HCT116 (cell line): ENCODE measurements around the gene TSC2.

Experiments
- CTCF ChIP-seq, 3 experiments: fragments of 200-600 bp in 1 of 3; sonication (generic) in 1 of 3; IDR thresholded peaks in 2 of 3; conservative IDR thresholded peaks in 1 of 3; 2 replicates each; pipeline ENCODE4 v1.5.1; 2012 to 2017; ENCODE audit warnings: low read depth in 2 of 3, low read length in 2 of 3, antibody characterized with exemption in 1 of 3, borderline replicate concordance in 1 of 3, control low read depth in 1 of 3, mild to moderate bottlenecking in 1 of 3, mixed read lengths in 1 of 3, mixed run types in 1 of 3, moderate library complexity in 1 of 3; ENCODE audit not compliant: insufficient read depth in 1 of 3
- EGR1 ChIP-seq: IDR thresholded peaks from 2 replicates; pipeline ENCODE4 v1.6.1; 2012; ENCODE audit warnings: low read depth
- ELF1 ChIP-seq: IDR thresholded peaks from 2 replicates; pipeline ENCODE4 v1.6.1; 2012; ENCODE audit warnings: low read depth, borderline replicate concordance
- EZH2 ChIP-seq: fragments of 200-600 bp; sonication (generic); IDR thresholded peaks from 2 replicates; pipeline ENCODE4 v1.6.1; 2017; ENCODE audit warnings: antibody characterized with exemption, mixed run types
- EZH2phosphoT487 ChIP-seq: fragments of 200-600 bp; IDR thresholded peaks from 2 replicates; pipeline ENCODE4 v1.6.1; 2018; ENCODE audit warnings: antibody characterized with exemption, borderline replicate concordance
- FOSL1 ChIP-seq: IDR thresholded peaks from 2 replicates; pipeline ENCODE4 v1.6.1; 2012; ENCODE audit warnings: low read depth
- MAX ChIP-seq: IDR thresholded peaks from 2 replicates; pipeline ENCODE4 v1.6.1; 2012
- POLR2A ChIP-seq: IDR thresholded peaks from 2 replicates; pipeline ENCODE4 v1.7.0; 2011; ENCODE audit warnings: borderline replicate concordance; ENCODE audit not compliant: insufficient read depth, insufficient read length; ENCODE audit errors: extremely low read depth
- POLR2AphosphoS5 ChIP-seq: IDR thresholded peaks from 2 replicates; pipeline ENCODE4 v1.6.1; 2011; ENCODE audit warnings: mild to moderate bottlenecking, low read depth, low read length, moderate library complexity
- RAD21 ChIP-seq: IDR thresholded peaks from 2 replicates; pipeline ENCODE4 v1.6.1; 2012; ENCODE audit warnings: low read depth, mild to moderate bottlenecking
- SIN3A ChIP-seq: IDR thresholded peaks from 2 replicates; pipeline ENCODE4 v1.6.1; 2012; ENCODE audit warnings: low read depth
- SP1 ChIP-seq: IDR thresholded peaks from 2 replicates; pipeline ENCODE4 v1.6.1; 2012; ENCODE audit warnings: low read depth
- ZNF274 ChIP-seq: fragments of 200-500 bp; sonication (Bioruptor generic); IDR thresholded peaks from 2 replicates; pipeline ENCODE4 v1.6.1; 2014; ENCODE audit warnings: mild to moderate bottlenecking, low read depth, low read length, inconsistent platforms

- TF ChIP-seq POLR2A (no peak), CTCF (IDR thresholded peaks at IDR 0.05 in 2 of 3, conservative IDR thresholded peaks at IDR 0.05 in 1 of 3; ENCODE audit: borderline replicate concordance in 1 of 3, insufficient read depth in 1 of 3, low read depth in 2 of 3, low read length in 2 of 3) (no peak), EZH2phosphoT487 (no peak), ZNF274 (no peak), SIN3A (no peak), POLR2AphosphoS5 (no peak), SP1 (no peak), EZH2 (no peak), RAD21 (no peak), ELF1 (no peak), MAX (no peak), EGR1 (no peak), FOSL1 (no peak)
Observed at GRCh38 chr16:2082983-2083364, 35.2 kb downstream of the TSC2 start.
